H1 (cell line): Measurements from ENCODE around the gene PDE4D. TPM values are rescaled to one million over a fixed set of nuclear protein-coding genes. Genes with fewer than 3 reads are reported as not detected.

ENCODE experiments used
- CTCF ChIA-PET: fragments of 300-600 bp; sonication (Branson Sonifier 250); formaldehyde crosslinking; loops from one replicate; lab custom pipeline; 2021; ENCODE audit not compliant: partially characterized antibody; lab: Charles Lee
- POLR2A ChIA-PET: fragments of 300-600 bp; sonication (Branson Sonifier 250); formaldehyde crosslinking; loops from one replicate; lab custom pipeline; 2021; ENCODE audit warnings: inconsistent platforms; ENCODE audit not compliant: partially characterized antibody; lab: Charles Lee
- DNase-seq, 2 experiments: peaks; one replicate each; pipeline versions ENCODE4 v3.0.0 to v3.0.0-alpha.2; 2010 to 2022; ENCODE audit warnings: low spot score in 2 of 2, low read depth in 1 of 2, mixed read lengths in 1 of 2
- FAIRE-seq: peaks from 2 replicates; lab custom pipeline; 2011; peaks lifted over from hg19 to GRCh38; lab: Jason Lieb, UNC
- H2AFZ ChIP-seq: 2 replicates; pipeline ENCODE4 v1.8.1; 2012; ENCODE audit warnings: low read length, inconsistent platforms
- H2AK5ac ChIP-seq: 2 replicates; pipeline ENCODE4 v1.6.1; 2013; ENCODE audit warnings: low read depth, low read length
- H2BK120ac ChIP-seq: replicated peaks from 2 replicates; pipeline ENCODE3; 2013; ENCODE audit warnings: low read depth, low read length, inconsistent platforms
- H2BK12ac ChIP-seq: 2 replicates; pipeline ENCODE4 v1.6.1; 2013; ENCODE audit warnings: low read depth, low read length
- H2BK15ac ChIP-seq: 2 replicates; pipeline ENCODE4 v1.6.1; 2013; ENCODE audit warnings: low read length
- H2BK20ac ChIP-seq: 2 replicates; pipeline ENCODE4 v1.6.1; 2013; ENCODE audit warnings: low read length
- H2BK5ac ChIP-seq: 2 replicates; pipeline ENCODE4 v1.6.1; 2013; ENCODE audit warnings: low read depth, low read length
- H3K14ac ChIP-seq: 2 replicates; pipeline ENCODE4 v1.6.1; 2013; ENCODE audit warnings: inconsistent platforms; ENCODE audit not compliant: insufficient read length
- H3K18ac ChIP-seq: 2 replicates; pipeline ENCODE4 v1.6.1; 2013; ENCODE audit warnings: low read length; ENCODE audit errors: extremely low read depth
- H3K23ac ChIP-seq: 2 replicates; pipeline ENCODE4 v1.6.1; 2013; ENCODE audit warnings: inconsistent platforms; ENCODE audit not compliant: insufficient read length
- H3K23me2 ChIP-seq: 2 replicates; pipeline ENCODE4 v1.6.1; 2013; ENCODE audit warnings: low read depth, low read length
- H3K27ac ChIP-seq: 2 replicates; pipeline ENCODE4 v1.6.1; 2011; ENCODE audit warnings: low read depth, low read length, inconsistent platforms
- H3K27me3 ChIP-seq, 4 experiments: replicated peaks in 1 of 4; 1 replicate in 1 of 4; 2 replicates in 3 of 4; pipeline versions ENCODE4 v1.6.1 to v1.8.1; 2011 to 2013; ENCODE audit warnings: low read length in 3 of 4, mild to moderate bottlenecking in 3 of 4, inconsistent platforms in 2 of 4, mixed read lengths in 2 of 4, moderate library complexity in 1 of 4; ENCODE audit not compliant: control insufficient read depth in 3 of 4, insufficient read depth in 3 of 4; ENCODE audit errors: extremely low read depth in 1 of 4
- H3K36me3 ChIP-seq, 4 experiments: 2 replicates each; pipeline versions ENCODE4 v1.6.1 to v1.8.1; 2011 to 2013; ENCODE audit warnings: mild to moderate bottlenecking in 4 of 4, low read length in 3 of 4, moderate library complexity in 2 of 4, control low read depth in 1 of 4, inconsistent platforms in 1 of 4; ENCODE audit not compliant: insufficient read depth in 4 of 4, control insufficient read depth in 2 of 4
- H3K4ac ChIP-seq: replicated peaks from 2 replicates; pipeline ENCODE3; 2013; ENCODE audit warnings: low read length, low read depth, mixed read lengths, inconsistent platforms; ENCODE audit not compliant: insufficient read length
- H3K4me1 ChIP-seq, 4 experiments: replicated peaks in 1 of 4; 1 replicate in 1 of 4; 2 replicates in 3 of 4; pipeline versions ENCODE4 v1.6.1 to v1.8.1; 2011 to 2013; ENCODE audit warnings: low read length in 3 of 4, inconsistent platforms in 2 of 4, mixed read lengths in 1 of 4; ENCODE audit not compliant: insufficient read depth in 4 of 4, control insufficient read depth in 3 of 4
- H3K4me2 ChIP-seq, 2 experiments: 2 replicates each; pipeline versions ENCODE4 v1.6.1 to v1.8.1; 2011 to 2013; ENCODE audit warnings: low read depth in 2 of 2, low read length in 2 of 2, control low read depth in 1 of 2, inconsistent platforms in 1 of 2, mild to moderate bottlenecking in 1 of 2; ENCODE audit not compliant: insufficient read depth in 1 of 2
- H3K4me3 ChIP-seq, 4 experiments: fragments of 200-600, 300-600 bp in 1 of 4; sonication (generic), shearing (Covaris generic), sonication (Bioruptor Twin) in 1 of 4; 2 replicates each; pipeline versions ENCODE4 v1.5.1 to v1.8.1; 2011 to 2016; ENCODE audit warnings: low read length in 4 of 4, low read depth in 3 of 4, control low read depth in 2 of 4, inconsistent platforms in 2 of 4, mild to moderate bottlenecking in 2 of 4, mixed read lengths in 1 of 4, moderate library complexity in 1 of 4; ENCODE audit not compliant: insufficient read depth in 2 of 4; ENCODE audit errors: extremely low read depth in 1 of 4
- H3K56ac ChIP-seq: replicated peaks from 2 replicates; pipeline ENCODE3; 2013; ENCODE audit warnings: low read depth, mild to moderate bottlenecking, mixed read lengths, low read length, inconsistent platforms; ENCODE audit not compliant: insufficient read length
- H3K79me1 ChIP-seq: 2 replicates; pipeline ENCODE4 v1.6.1; 2013; ENCODE audit warnings: low read depth, low read length, control low read depth
- H3K79me2 ChIP-seq, 2 experiments: 2 replicates each; pipeline versions ENCODE4 v1.6.1 to v1.8.1; 2012 to 2013; ENCODE audit warnings: low read length in 2 of 2, mild to moderate bottlenecking in 2 of 2, inconsistent platforms in 1 of 2; ENCODE audit not compliant: insufficient read depth in 2 of 2, control insufficient read depth in 1 of 2
- H3K9ac ChIP-seq, 4 experiments: replicated peaks in 1 of 4; 1 replicate in 1 of 4; 2 replicates in 3 of 4; pipeline versions ENCODE4 v1.6.1 to v1.8.1; 2011 to 2013; ENCODE audit warnings: low read depth in 3 of 4, low read length in 3 of 4, control low read depth in 2 of 4, mild to moderate bottlenecking in 2 of 4, moderate library complexity in 2 of 4, inconsistent platforms in 1 of 4; ENCODE audit errors: extremely low read depth in 1 of 4
- H3K9me3 ChIP-seq, 2 experiments: 2 replicates each; pipeline versions ENCODE4 v1.6.1 to v1.8.1; 2012 to 2013; ENCODE audit warnings: mild to moderate bottlenecking in 2 of 2, moderate library complexity in 2 of 2, control low read depth in 1 of 2, inconsistent platforms in 1 of 2, low read depth in 1 of 2, low read length in 1 of 2, mixed read lengths in 1 of 2; ENCODE audit not compliant: insufficient read depth in 2 of 2
- H4K20me1 ChIP-seq, 2 experiments: replicated peaks in 1 of 2; 2 replicates each; pipeline versions ENCODE3 to v1.8.1; 2011 to 2013; ENCODE audit warnings: inconsistent platforms in 2 of 2, low read length in 2 of 2, mild to moderate bottlenecking in 1 of 2; ENCODE audit not compliant: insufficient read depth in 2 of 2, control insufficient read depth in 1 of 2
- H4K5ac ChIP-seq: 2 replicates; pipeline ENCODE4 v1.6.1; 2013; ENCODE audit warnings: low read length, low read depth, mixed read lengths, inconsistent platforms; ENCODE audit not compliant: insufficient read length
- H4K8ac ChIP-seq: 2 replicates; pipeline ENCODE4 v1.8.0; 2013; ENCODE audit warnings: mild to moderate bottlenecking, moderate library complexity, low read length, inconsistent platforms; ENCODE audit not compliant: insufficient read depth; ENCODE audit errors: extremely low read depth
- H4K91ac ChIP-seq: replicated peaks from 2 replicates; pipeline ENCODE3; 2013; ENCODE audit warnings: low read length, mixed read lengths, inconsistent platforms; ENCODE audit not compliant: insufficient read length
- ATF2 ChIP-seq: IDR thresholded peaks from 2 replicates; pipeline ENCODE4 v1.6.1; 2012; ENCODE audit warnings: low read length, inconsistent platforms
- BRCA1 ChIP-seq: IDR thresholded peaks from 2 replicates; pipeline ENCODE4 v1.6.1; 2012; ENCODE audit warnings: low read depth, low read length, improper control_type of control experiment
- CHD2 ChIP-seq: IDR thresholded peaks from 2 replicates; pipeline ENCODE4 v1.6.1; 2012; ENCODE audit warnings: low read length, improper control_type of control experiment
- CREB1 ChIP-seq: IDR thresholded peaks from 2 replicates; pipeline ENCODE4 v1.6.1; 2012; ENCODE audit warnings: inconsistent platforms
- CTBP2 ChIP-seq: IDR thresholded peaks from 2 replicates; pipeline ENCODE4 v1.7.0; 2011; ENCODE audit warnings: borderline replicate concordance, mild to moderate bottlenecking, moderate library complexity, mixed read lengths, low read length; ENCODE audit not compliant: insufficient read depth, insufficient read length
- EGR1 ChIP-seq: IDR thresholded peaks from 2 replicates; pipeline ENCODE4 v1.6.1; 2011; ENCODE audit warnings: low read depth, low read length, borderline replicate concordance
- FOSL1 ChIP-seq: IDR thresholded peaks from 2 replicates; pipeline ENCODE4 v1.6.1; 2011; ENCODE audit warnings: mild to moderate bottlenecking, low read depth, low read length, moderate library complexity; ENCODE audit not compliant: insufficient read depth
- MAFK ChIP-seq: IDR thresholded peaks from 2 replicates; pipeline ENCODE4 v1.6.1; 2012; ENCODE audit warnings: low read depth, mild to moderate bottlenecking, improper control_type of control experiment, low read length
- SAP30 ChIP-seq: fragments of 300-600 bp; sonication (generic); IDR thresholded peaks from 2 replicates; pipeline ENCODE4 v1.7.1; 2012; ENCODE audit warnings: low read length, moderate library complexity, mild to moderate bottlenecking, inconsistent platforms; ENCODE audit not compliant: insufficient read depth, insufficient replicate concordance
- SIRT6 ChIP-seq: IDR thresholded peaks from one replicate; pipeline ENCODE4 v1.7.1; 2012; ENCODE audit warnings: low read length, inconsistent platforms
- SP2 ChIP-seq: IDR thresholded peaks from 2 replicates; pipeline ENCODE4 v1.6.1; 2012; ENCODE audit warnings: mild to moderate bottlenecking, low read length, inconsistent platforms
- SRF ChIP-seq: IDR thresholded peaks from 2 replicates; pipeline ENCODE4 v1.6.1; 2011; ENCODE audit warnings: mild to moderate bottlenecking, low read depth, low read length, moderate library complexity
- TBP ChIP-seq: IDR thresholded peaks from 2 replicates; pipeline ENCODE4 v1.6.1; 2011; ENCODE audit warnings: low read depth, low read length, improper control_type of control experiment
- WGBS, 2 experiments: shearing (Covaris generic) in 1 of 2; methylation state at CpG; one replicate each; pipeline versions ENCODE4 v1.1.6 to v1.1.7; 2013 to 2015; ENCODE audit warnings: low lambda C conversion rate in 2 of 2, mixed read lengths in 2 of 2, inconsistent platforms in 1 of 2, low coverage in 1 of 2, missing lambda C conversion rate in 1 of 2; ENCODE audit not compliant: insufficient replicate concordance in 2 of 2, insufficient coverage in 1 of 2, insufficient read length in 1 of 2; ENCODE audit errors: extremely low coverage in 1 of 2, missing lambda C conversion rate in 1 of 2; 5-methylcytosine and 5-hydroxymethylcytosine counted together
- polyA plus RNA-seq, 7 experiments: library from polyadenylated mRNA; depleted of rRNA in 3 of 7; stranded (reverse) in 5 of 7; unstranded in 2 of 7; fragments of >200 nt in 5 of 7; fragments of 200-250 nt in 2 of 7; gene quantifications; 1 replicate in 5 of 7; 2 replicates in 1 of 7; 4 replicates in 1 of 7; pipeline versions ENCODE4 v1.2.1 to v1.2.3, GENCODE V29; 2011 to 2013; ENCODE audit warnings: missing spikeins in 2 of 7, mixed read lengths in 2 of 7
- total RNA-seq: library from RNA; stranded (reverse); fragmentation: NEBNext Ultra II Directional; extraction: Animal tissue kit (Norgen Biotek cat#: 25700); gene quantifications from 2 replicates; pipeline ENCODE4 v1.2.1, GENCODE V29; 2021

PDE4D gene
- total and polyA plus RNA-seq, 2 of the 8 experiments (the other 6 are each of a cell fraction or from before 2014, with no cell fraction given) = 2.3 to 3.7 TPM

DNA sequence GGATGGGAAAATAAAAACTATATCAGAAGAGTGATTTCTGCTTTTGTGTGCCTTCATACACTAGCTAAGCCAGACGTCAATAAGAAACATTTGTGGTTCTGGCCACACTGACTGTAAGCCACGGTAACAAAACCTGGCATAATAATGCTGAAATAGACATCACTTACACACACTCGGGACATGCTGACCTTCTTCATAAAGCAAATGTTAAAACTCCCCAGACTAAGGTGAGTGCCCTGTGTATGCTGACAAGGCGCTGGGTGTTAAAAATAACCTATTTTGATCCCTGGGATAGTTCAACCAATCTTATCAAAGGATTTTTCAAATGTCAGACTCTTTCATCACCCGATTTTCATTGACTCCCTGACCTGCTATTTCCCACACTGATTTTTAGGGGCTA lies 973.7 kb downstream of the PDE4D start:
- H2AK5ac ChIP-seq = no peak overlapping the region
- no peak overlapping the region for H3K56ac ChIP-seq
- no peak overlapping the region for H3K23ac ChIP-seq
- no peaks in the 10 kb centered on the region for H3K79me1 ChIP-seq
- H2BK120ac ChIP-seq = no peak overlapping the region
- DNase-seq (no peak), FAIRE-seq (no peak)
- H3K23me2 ChIP-seq = no peaks in the 10 kb centered on the region
- H3K4me1 ChIP-seq = peaks cover 2 to 14% (median 8%) of the 10 kb centered on the region in 4 experiments; a peak in 5 of 7 replicates
- no peak overlapping the region for H3K4ac ChIP-seq
- POLR2A ChIA-PET = no interaction called here
- H4K91ac ChIP-seq = no peak overlapping the region
- no peaks in the 10 kb centered on the region for H3K36me3 ChIP-seq
- no peak overlapping the region for H3K18ac ChIP-seq
- 89% methylated on average over 5 of the region's 5 CpGs; no CpG with 5 or more reads in 1 of the 2 experiments for WGBS, 2 experiments
- no peak overlapping the region for H3K4me2 ChIP-seq
- H4K5ac ChIP-seq = no peak overlapping the region
- no peak overlapping the region for H2BK5ac ChIP-seq
- no peak overlapping the region for H2BK20ac ChIP-seq
- H4K8ac ChIP-seq = no peak overlapping the region
- H3K9me3 ChIP-seq = no peaks in the 10 kb centered on the region
- no peak overlapping the region for H2AFZ ChIP-seq
- H3K4me3 ChIP-seq = no peak overlapping the region
- no peak overlapping the region for H3K14ac ChIP-seq
- H3K9ac ChIP-seq = no peak overlapping the region
- CTCF ChIA-PET = interaction anchor here (1.0 to 2.2 kb wide), 2 partner anchors 33 to 422 kb away, joined by 3 to 9 read pairs; no protein-coding TSS in a partner anchor
- no peaks in the 10 kb centered on the region for H3K79me2 ChIP-seq
- H4K20me1 ChIP-seq = no peaks in the 10 kb centered on the region
- no peak overlapping the region for H2BK15ac ChIP-seq
- no peak overlapping the region for H3K27ac ChIP-seq
- no peak overlapping the region for H2BK12ac ChIP-seq
- peaks cover 0 to 13% (median 5%) of the 10 kb centered on the region in 4 experiments; a peak in 4 of 7 replicates for H3K27me3 ChIP-seq
- TF ChIP-seq CHD2 = no peak
- TF ChIP-seq MAFK = no peak
- no peak for TF ChIP-seq FOSL1
- no peak for TF ChIP-seq CREB1
- no peak for TF ChIP-seq SIRT6
- TF ChIP-seq EGR1 = no peak
- no peak for TF ChIP-seq CTBP2
- no peak for TF ChIP-seq SP2
- no peak for TF ChIP-seq SRF
- TF ChIP-seq BRCA1 = no peak
- TF ChIP-seq TBP = no peak
- no peak for TF ChIP-seq SAP30
- no peak for TF ChIP-seq ATF2
